Esophagus (tissue), 2 donors: ENCODE data around the gene C11orf91. TPM values are rescaled to one million over a fixed set of nuclear protein-coding genes. Genes with fewer than 3 reads are reported as not detected.

ENCODE experiments used
- polyA plus RNA-seq, 2 donors: library from polyadenylated mRNA; stranded (reverse); fragments of 200-250 nt; gene quantifications; one replicate each; pipeline ENCODE4 v1.2.3, GENCODE V29; 2013
- donor health status: healthy with polysubstance abuse.
- donor health status: Bipolar disorder and iron deficiency.

C11orf91 gene
- polyA plus RNA-seq, 2 donors = 0.21 to 0.51 TPM

Other genes with a start within 250 kb of the C11orf91 start
- gene CD59, start 35.6 kb upstream of the C11orf91 start, polyA plus RNA-seq = 100 to 1,000 TPM; 328 to 334 TPM
- 10 to 100 TPM; 17.1 to 22.9 TPM for gene FBXO3, start 73.7 kb upstream of the C11orf91 start, polyA plus RNA-seq
- gene LMO2, start 191.2 kb upstream of the C11orf91 start, polyA plus RNA-seq = 10 to 100 TPM; 12.3 to 20.7 TPM